Peyer's patch (tissue), 4 donors: Measurements from ENCODE around the gene PJA1.

Experiments
- POLR2A ChIP-seq, 2 donors: fragments of 450-650 bp; IDR thresholded peaks; one replicate each; pipeline ENCODE4 v1.5.1; 2017; ENCODE audit warnings: antibody characterized with exemption in 2 of 2, mild to moderate bottlenecking in 2 of 2, moderate library complexity in 2 of 2
- TF ChIP-seq, protein P1 (sequence below), 6 experiments: fragments of 450-650 bp in 4 of 6; fragments of 200-600 bp in 2 of 6; sonication (generic) in 1 of 6; IDR thresholded peaks; one replicate each; pipeline ENCODE4 v1.5.1; 2017 to 2019; ENCODE audit warnings: antibody characterized with exemption in 6 of 6, mild to moderate bottlenecking in 3 of 6, moderate library complexity in 1 of 6

GRCh38 chrX:69210581-69210980 lies 45.3 kb upstream of the PJA1 start:
- TF ChIP-seq, protein P1, sequence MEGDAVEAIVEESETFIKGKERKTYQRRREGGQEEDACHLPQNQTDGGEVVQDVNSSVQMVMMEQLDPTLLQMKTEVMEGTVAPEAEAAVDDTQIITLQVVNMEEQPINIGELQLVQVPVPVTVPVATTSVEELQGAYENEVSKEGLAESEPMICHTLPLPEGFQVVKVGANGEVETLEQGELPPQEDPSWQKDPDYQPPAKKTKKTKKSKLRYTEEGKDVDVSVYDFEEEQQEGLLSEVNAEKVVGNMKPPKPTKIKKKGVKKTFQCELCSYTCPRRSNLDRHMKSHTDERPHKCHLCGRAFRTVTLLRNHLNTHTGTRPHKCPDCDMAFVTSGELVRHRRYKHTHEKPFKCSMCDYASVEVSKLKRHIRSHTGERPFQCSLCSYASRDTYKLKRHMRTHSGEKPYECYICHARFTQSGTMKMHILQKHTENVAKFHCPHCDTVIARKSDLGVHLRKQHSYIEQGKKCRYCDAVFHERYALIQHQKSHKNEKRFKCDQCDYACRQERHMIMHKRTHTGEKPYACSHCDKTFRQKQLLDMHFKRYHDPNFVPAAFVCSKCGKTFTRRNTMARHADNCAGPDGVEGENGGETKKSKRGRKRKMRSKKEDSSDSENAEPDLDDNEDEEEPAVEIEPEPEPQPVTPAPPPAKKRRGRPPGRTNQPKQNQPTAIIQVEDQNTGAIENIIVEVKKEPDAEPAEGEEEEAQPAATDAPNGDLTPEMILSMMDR (IDR thresholded peaks at IDR 0.05): no peak
- TF ChIP-seq POLR2A (IDR thresholded peaks at IDR 0.05): no peak
